ENCODE data around the gene CDC27. TPM values are rescaled to one million over a fixed set of nuclear protein-coding genes. Genes with fewer than 3 reads are reported as not detected.
A peak's percentile ranks its signal among the peaks of the same experiment; 100 is the strongest.

Gene CDC27
- total RNA-seq, 1 donor from 2014 or later = 76.6 TPM

- intact Hi-C loops (cut with DNase I) = no loop called here
- Histone ChIP-seq H3K36me3 (no peaks in the 10 kb centered on the region), H3K4me3 (no peak overlapping the region), H3K27ac (no peak overlapping the region), H3K4me1 (no peaks in the 10 kb centered on the region), H3K9me3 (no peaks in the 10 kb centered on the region), H3K27me3 (ENCODE audit: low read depth) (no peaks in the 10 kb centered on the region)
- no peak for TF ChIP-seq CTCF (IDR thresholded peaks at IDR 0.05)
- ATAC-seq (no peak), DNase-seq (no peak)
These were observed 43.4 kb upstream of the CDC27 start for GRCh38 chr17:47232465-47232864.

- DNase-seq = no peak
- TF ChIP-seq CTCF (IDR thresholded peaks at IDR 0.05) = no peak
- no peak overlapping the region for H3K4me3 ChIP-seq
- no peaks in the 10 kb centered on the region for H3K36me3 ChIP-seq
- intact Hi-C loops (cut with DNase I) = no loop called here
- no peaks in the 10 kb centered on the region for H3K9me3 ChIP-seq
- H3K4me1 ChIP-seq = no peaks in the 10 kb centered on the region
- H3K27me3 ChIP-seq (ENCODE audit: low read depth) = no peaks in the 10 kb centered on the region
- ATAC-seq = no peak
- no peak overlapping the region for H3K27ac ChIP-seq
These were observed 42.8 kb upstream of the CDC27 start for GRCh38 chr17:47231866-47232265.

- no peak for ATAC-seq
- no peak overlapping the region for H3K27ac ChIP-seq
- intact Hi-C loops (cut with DNase I) = no loop called here
These were observed 42.2 kb upstream of the CDC27 start for GRCh38 chr17:47231334-47231733.

DNA sequence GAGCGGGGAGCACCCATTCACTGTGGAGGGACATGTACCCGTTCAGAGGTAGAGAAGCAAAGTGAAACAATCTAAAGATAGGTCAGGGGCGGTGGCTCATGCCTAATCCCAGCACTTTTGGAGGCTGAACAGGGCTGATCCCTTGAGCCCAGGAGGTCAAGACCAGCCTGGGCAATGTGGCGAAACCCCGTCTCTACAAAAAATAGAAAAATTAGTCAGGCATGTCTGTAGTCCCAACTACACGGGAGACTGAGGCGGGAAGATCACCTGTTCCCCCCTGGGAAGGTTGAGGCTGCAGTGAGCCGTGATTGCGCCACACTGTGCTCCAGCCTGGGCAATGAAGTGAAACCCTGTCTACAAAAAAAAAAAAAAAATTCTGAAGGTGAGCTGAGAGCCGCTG, 41.8 kb upstream of the CDC27 start:
- intact Hi-C loops (cut with DNase I) = no loop called here
- H3K27ac ChIP-seq = no peak overlapping the region

More at GRCh38 chr17:47231334-47231733, 42.2 kb upstream of the CDC27 start:
- Histone ChIP-seq H3K27me3 (ENCODE audit: low read depth) (no peaks in the 10 kb centered on the region), H3K4me1 (peaks cover 3% of the 10 kb centered on the region), H3K36me3 (no peaks in the 10 kb centered on the region), H3K4me3 (no peak overlapping the region), H3K9me3 (no peaks in the 10 kb centered on the region)
- DNase-seq = no peak
- no peak for TF ChIP-seq CTCF (IDR thresholded peaks at IDR 0.05)

DNA sequence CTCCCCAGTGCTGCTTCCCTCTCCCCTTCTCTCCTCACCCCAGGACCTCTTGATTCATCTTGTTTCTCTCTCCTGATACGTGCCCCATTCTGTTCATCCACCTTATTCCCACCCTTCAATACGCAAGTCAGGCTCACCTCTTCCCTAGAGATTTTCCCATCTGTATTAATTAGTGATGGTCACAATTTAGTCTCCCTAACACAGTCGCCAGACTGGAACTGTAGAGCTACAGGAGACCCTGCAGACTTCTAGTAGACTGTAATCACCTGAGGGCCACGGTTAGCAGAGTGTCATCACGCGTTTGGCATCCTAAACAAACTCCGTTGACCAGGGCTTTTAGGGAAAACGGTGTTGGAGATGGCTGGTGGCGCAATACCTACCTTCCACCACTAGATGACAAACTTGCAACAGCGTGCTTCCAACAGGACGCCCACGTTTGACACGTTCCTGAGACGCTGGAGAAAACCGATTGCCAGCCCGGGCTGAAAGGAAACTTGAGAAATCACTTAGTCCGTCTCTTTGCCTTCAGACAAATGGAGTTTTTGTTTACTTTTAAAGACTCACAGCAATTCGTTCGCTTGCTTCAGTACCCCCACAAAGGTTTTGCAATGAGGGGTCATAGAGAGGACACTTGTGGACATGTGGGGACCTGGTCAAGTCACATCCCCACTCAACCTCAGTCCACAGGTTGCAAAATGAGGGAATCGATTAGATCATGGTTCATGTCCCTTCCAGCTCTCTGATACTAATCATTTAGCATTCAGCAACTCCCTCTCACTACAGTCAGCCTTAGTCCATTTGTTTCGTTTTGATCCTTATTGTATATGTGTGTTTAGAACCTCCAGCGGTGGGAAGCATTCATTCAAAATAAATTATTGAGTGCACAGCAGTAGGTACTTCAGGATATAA, 40.7 kb upstream of the CDC27 start:
- H3K4me3 ChIP-seq = peak overlapping the region; percentile 25
- H3K36me3 ChIP-seq = no peaks in the 10 kb centered on the region
- no peaks in the 10 kb centered on the region for H3K9me3 ChIP-seq
- H3K4me1 ChIP-seq = peaks cover 19% of the 10 kb centered on the region
- no peaks in the 10 kb centered on the region for H3K27me3 ChIP-seq (ENCODE audit: low read depth)
- intact Hi-C loops (cut with DNase I) = loop anchor here (5.0 kb wide), 1 partner anchor 88 kb away; no protein-coding TSS in a partner anchor
- peak; percentile 91 to 93 for ATAC-seq
- no peak overlapping the region for H3K27ac ChIP-seq
- peak; percentile 96 for TF ChIP-seq CTCF (IDR thresholded peaks at IDR 0.05)
- peak; percentile 82 for DNase-seq

More for the DNA sequence above, 41.8 kb upstream of the CDC27 start:
- Histone ChIP-seq H3K4me1 (peaks cover 8% of the 10 kb centered on the region), H3K4me3 (no peak overlapping the region), H3K9me3 (no peaks in the 10 kb centered on the region), H3K27me3 (ENCODE audit: low read depth) (no peaks in the 10 kb centered on the region), H3K36me3 (no peaks in the 10 kb centered on the region)
- DNase-seq (no peak), ATAC-seq (peak in 1 of 2 donors; percentile 12)
- TF ChIP-seq CTCF (IDR thresholded peaks at IDR 0.05) = no peak
